ENCODE data around the gene ORC3. TPM values are rescaled to one million over a fixed set of nuclear protein-coding genes. Genes with fewer than 3 reads are reported as not detected.

ORC3 gene
- total and polyA plus RNA-seq, 2 of the 4 experiments (the other 2 are of a cell fraction) = 22.3 to 30.6 TPM

- Histone ChIP-seq H3K4me2 (ENCODE audit: low read depth, low read length) (no peak overlapping the region), H3K4ac (ENCODE audit: low read depth, low read length) (no peak overlapping the region), H3K36me3 (ENCODE audit: control insufficient read depth, insufficient read depth, low read length) (peaks cover 34% of the 10 kb centered on the region), H2AFZ (replicated peaks; ENCODE audit: low read length, poor library complexity) (no peak overlapping the region), H4K8ac (ENCODE audit: low read depth in 2 of 2, low read length in 2 of 2) (no peak overlapping the region), H3K9ac (ENCODE audit: low read depth, low read length) (no peak overlapping the region), H2BK5ac (ENCODE audit: low read depth, low read length, poor library complexity, severe bottlenecking) (no peak overlapping the region), H3K18ac (ENCODE audit: low read depth, low read length) (no peak overlapping the region), H2AK5ac (ENCODE audit: low read depth, low read length) (no peak overlapping the region), H3K9me3 (ENCODE audit: control insufficient read depth, insufficient read depth, low read length) (no peaks in the 10 kb centered on the region), H3K27ac (ENCODE audit: insufficient read depth, low read length) (no peak overlapping the region), H2BK15ac (ENCODE audit: low read depth, low read length) (no peak overlapping the region), H3K27me3 (ENCODE audit: control insufficient read depth, insufficient read depth, low read length) (no peaks in the 10 kb centered on the region), H3K4me1 (ENCODE audit: control insufficient read depth, insufficient read depth, low read length) (no peaks in the 10 kb centered on the region), H3K23ac (ENCODE audit: low read depth, low read length) (no peak overlapping the region), H4K20me1 (ENCODE audit: insufficient read depth, low read length) (no peaks in the 10 kb centered on the region), H3K4me3 (ENCODE audit: insufficient read depth, low read depth, low read length) (no peak overlapping the region), H2BK20ac (ENCODE audit: low read depth, low read length) (no peak overlapping the region), H4K91ac (ENCODE audit: insufficient read depth, low read depth, low read length) (no peak overlapping the region), H3K79me1 (ENCODE audit: low read depth in 1 of 2, low read length in 2 of 2) (peaks cover 4 to 26% of the 10 kb centered on the region in 2 experiments; a peak in 3 of 4 replicates), H3K56ac (ENCODE audit: extremely low read depth, insufficient read depth, low read length) (no peak overlapping the region), H3K9me1 (ENCODE audit: insufficient read depth, low read length) (no peaks in the 10 kb centered on the region), H4K5ac (ENCODE audit: low read depth, low read length) (no peak overlapping the region), H2BK120ac (ENCODE audit: low read depth, low read length) (no peak overlapping the region), H3K14ac (replicated peaks; ENCODE audit: low read depth, low read length) (no peak overlapping the region), H2AK9ac (replicated peaks; ENCODE audit: low read depth, low read length, poor library complexity) (no peak overlapping the region)
- DNase-seq (no peak), ATAC-seq (ENCODE audit: low read depth) (no peak)
- CTCF ChIA-PET = no interaction called here
- POLR2A ChIA-PET (ENCODE audit: unreplicated experiment) = no interaction called here
- TF ChIP-seq CHD1 (IDR thresholded peaks at IDR 0.05; ENCODE audit: low read depth, low read length) = no peak
- TF ChIP-seq MAZ (IDR thresholded peaks at IDR 0.05; ENCODE audit: borderline replicate concordance, low read depth, low read length) = no peak
- TF ChIP-seq MXI1 (IDR thresholded peaks at IDR 0.05; ENCODE audit: borderline replicate concordance, low read depth, low read length) = no peak
- no peak for TF ChIP-seq SMC3 (IDR thresholded peaks at IDR 0.05; ENCODE audit: low read depth, low read length)
- TF ChIP-seq RCOR1 (IDR thresholded peaks at IDR 0.05; ENCODE audit: insufficient replicate concordance, low read length) = no peak
- no peak for TF ChIP-seq RFX5 (IDR thresholded peaks at IDR 0.05; ENCODE audit: low read depth, low read length)
- no peak for TF ChIP-seq ELK1 (IDR thresholded peaks at IDR 0.05; ENCODE audit: borderline replicate concordance, low read depth, low read length)
- TF ChIP-seq MAFK (IDR thresholded peaks at IDR 0.05; ENCODE audit: low read depth, low read length) = no peak
- no peak for TF ChIP-seq POLR2A (IDR thresholded peaks at IDR 0.05; ENCODE audit: low read depth, low read length)
- TF ChIP-seq USF2 (IDR thresholded peaks at IDR 0.05; ENCODE audit: low read depth, low read length) = no peak
- TF ChIP-seq NFE2L2 (IDR thresholded peaks at IDR 0.05; ENCODE audit: low read depth, low read length) = no peak
- TF ChIP-seq RAD21 (IDR thresholded peaks at IDR 0.05; ENCODE audit: low read length) = no peak
- TF ChIP-seq CEBPB (IDR thresholded peaks at IDR 0.05; ENCODE audit: low read depth, low read length) = no peak
- TF ChIP-seq FOS (IDR thresholded peaks at IDR 0.05; ENCODE audit: low read depth, low read length) = no peak
- TF ChIP-seq CTCF (conservative IDR thresholded peaks at IDR 0.05; ENCODE audit: low read depth, low read length) = no peak
- in situ Hi-C loops (cut with MboI; ENCODE audit: low sequenced_read_pairs) = loop anchor here (25.0 kb wide), 1 partner anchor 1311 kb away; no protein-coding TSS in a partner anchor
- BruUV-seq (replicated peaks) = no TSS peak
- dilution Hi-C loops (cut with HindIII; ENCODE audit: low sequenced_read_pairs, unreplicated experiment) = no loop called here
- no CpG with 5 or more reads among the region's 2 CpGs for WGBS, 2 experiments (ENCODE audit: extremely low coverage in 2 of 2, insufficient read length in 1 of 2)
- intact Hi-C loops (cut with micrococcal nuclease) = loop anchor here (5.0 kb wide), 1 partner anchor 36 kb away; the partner anchor contains the start of gene RARS2
These were observed 38.1 kb upstream of the ORC3 start for GRCh38 chr6:87551799-87552198.

All from IMR-90 (cell line).